HG02938 (cell line): Measurements from ENCODE around the gene CACNA2D3.

ENCODE experiments used
- ATAC-seq: cut with Tn5 transposase; IDR thresholded peaks from one replicate; pipeline ENCODE4 v1.9.1; 2021; ENCODE audit warnings: mild to moderate bottlenecking, moderate library complexity; ENCODE audit not compliant: unreplicated experiment

CACNA2D3 gene

DNA sequence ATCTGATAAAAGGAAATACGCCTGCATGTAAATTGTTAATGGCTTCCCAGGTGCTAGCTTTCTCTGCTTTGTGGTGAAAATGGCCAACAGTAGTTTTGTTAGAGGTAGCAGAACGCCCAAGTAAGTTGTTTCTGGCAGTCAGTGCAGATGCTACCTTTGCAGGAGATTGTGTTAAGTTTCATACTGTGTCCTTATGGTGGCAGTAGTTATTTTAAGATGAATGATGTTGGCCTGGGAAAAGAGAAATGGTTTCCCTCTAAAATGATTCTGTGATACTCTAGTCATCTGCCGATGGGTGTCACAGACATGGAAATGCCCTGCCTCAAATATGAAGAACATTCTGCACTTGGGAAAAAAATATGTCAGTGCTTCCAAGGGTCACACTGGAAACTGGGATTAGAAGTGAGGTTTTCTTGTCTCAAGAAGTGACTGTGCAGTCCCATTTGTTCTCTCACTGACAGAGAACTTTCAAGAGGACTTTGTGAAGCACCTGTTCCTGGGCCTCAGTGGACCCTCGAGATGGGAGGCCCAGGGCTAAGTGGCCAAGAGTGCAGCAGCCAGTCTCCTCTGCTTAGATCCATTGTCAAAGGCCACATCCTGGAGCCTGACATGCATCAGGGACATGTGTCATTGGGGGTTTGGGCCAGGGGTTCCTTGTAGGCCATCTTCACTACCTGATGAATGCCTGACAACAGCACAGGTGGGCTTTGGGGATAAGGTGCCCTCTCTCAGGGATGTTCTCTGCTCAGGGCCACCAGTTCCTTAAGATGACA, 393.3 kb downstream of the CACNA2D3 start:
- ATAC-seq, result no peak

DNA sequence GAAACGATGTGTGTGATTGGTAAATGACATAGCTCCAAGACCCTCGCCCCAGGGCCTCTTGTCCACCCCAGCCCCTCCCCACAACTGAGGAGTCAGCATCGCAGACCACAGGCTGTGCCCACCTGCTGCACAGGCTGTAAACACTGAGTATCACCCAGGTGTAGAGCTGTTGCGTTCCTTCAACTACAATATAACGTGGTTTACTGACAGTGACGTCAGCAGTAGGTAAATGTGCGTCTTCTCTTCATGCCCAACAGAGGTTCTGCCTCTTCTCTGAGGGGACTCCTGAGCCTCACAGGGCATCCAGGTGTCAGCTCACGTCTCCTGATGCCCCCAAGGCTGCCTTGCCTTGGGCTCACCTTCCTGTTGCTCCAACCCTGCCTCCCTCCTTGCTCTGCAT, 395.1 kb downstream of the CACNA2D3 start:
- ATAC-seq, result no peak

GRCh38 chr3:54518011-54518675, 395.8 kb downstream of the CACNA2D3 start:
- ATAC-seq, result no peak

- ATAC-seq, result no peak
Measured at GRCh38 chr3:54519493-54519892, 397.1 kb downstream of the CACNA2D3 start.

- no peak for ATAC-seq
Measured at GRCh38 chr3:54520060-54520459, 397.7 kb downstream of the CACNA2D3 start.

- no peak for ATAC-seq
Measured at GRCh38 chr3:54527521-54527920, 405.2 kb downstream of the CACNA2D3 start.

DNA sequence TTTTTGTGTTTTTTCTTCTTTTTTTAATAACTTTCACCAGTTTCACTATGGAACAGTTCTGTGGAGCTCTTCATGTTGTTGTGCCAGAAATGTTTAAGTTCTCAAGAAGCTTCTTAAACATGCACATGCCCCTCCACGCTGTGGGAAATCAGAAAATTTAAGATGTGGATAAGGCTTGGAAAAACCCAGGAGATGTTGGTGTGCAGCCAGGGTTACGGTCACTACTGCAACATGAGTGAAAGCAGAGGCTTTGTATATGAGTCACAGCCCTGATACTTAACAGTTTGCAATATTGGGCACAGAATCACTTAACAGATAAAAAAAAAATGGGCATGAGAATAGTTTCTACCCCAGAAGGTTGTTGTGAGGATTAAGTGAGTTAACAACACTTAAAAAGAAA, 405.6 kb downstream of the CACNA2D3 start:
- ATAC-seq, result no peak

DNA sequence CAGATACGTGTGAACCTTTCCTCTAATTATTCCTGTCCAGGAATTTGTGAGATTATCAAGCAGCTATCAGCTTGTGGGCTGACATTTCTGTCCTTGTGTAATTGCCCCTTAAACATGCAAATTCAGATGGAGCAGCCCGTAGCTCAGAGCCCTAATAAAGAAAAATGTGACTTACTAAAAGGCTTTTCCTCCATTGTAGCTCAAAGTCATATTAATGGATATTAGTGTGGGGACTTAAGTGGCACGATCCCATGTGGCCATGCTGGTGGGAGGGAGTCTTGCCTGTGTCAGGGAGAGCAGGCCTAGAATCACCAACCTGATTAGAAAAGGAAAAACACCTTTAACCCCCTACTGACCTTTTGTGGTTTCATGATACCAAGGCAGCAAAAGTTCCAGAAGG, 406.3 kb downstream of the CACNA2D3 start:
- ATAC-seq, result no peak

DNA sequence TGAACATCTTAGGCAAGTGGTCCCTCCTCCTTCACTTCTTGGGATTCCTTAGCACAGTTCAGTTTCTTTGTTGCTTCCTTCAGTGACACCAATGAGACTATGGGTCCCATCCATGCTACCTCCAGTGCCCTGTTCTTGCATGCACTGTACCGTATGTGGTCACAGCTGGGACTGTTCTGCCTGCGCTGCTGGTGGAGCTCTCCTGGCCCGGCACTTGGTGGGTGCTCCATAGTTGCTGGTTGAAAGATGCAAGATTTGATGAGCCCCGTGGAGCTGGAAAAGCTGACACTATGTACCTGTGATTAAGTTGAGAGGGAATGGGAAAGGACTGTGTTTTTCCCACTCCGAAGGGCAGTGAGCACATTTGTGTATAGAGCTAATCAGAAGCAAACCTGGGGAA, 407.7 kb downstream of the CACNA2D3 start:
- no peak for ATAC-seq

DNA sequence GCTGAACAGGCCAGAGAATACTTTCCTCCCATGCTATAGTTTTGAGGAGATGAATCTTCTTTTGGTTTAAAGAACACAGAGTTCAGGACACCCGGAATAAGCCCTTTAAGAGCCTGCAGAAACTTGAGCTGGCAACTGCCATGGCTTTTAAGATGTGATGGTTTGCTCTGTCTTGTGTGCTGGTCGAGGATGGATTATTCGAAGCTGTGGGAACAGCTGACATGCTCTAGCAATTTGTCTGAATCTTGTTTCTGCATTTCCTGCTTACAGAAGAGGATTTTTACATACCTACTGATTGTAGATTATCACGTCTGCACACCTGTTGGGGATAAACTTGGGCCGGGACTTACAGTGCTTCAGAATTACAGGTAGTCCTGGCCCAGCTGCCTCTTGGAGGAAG, 408.6 kb downstream of the CACNA2D3 start:
- ATAC-seq, result no peak

GRCh38 chr3:54531741-54532140, 409.4 kb downstream of the CACNA2D3 start:
- no peak for ATAC-seq

GRCh38 chr3:54533856-54534255, 411.5 kb downstream of the CACNA2D3 start:
- ATAC-seq, result no peak

- no peak for ATAC-seq
Measured at GRCh38 chr3:54535619-54536018, 413.3 kb downstream of the CACNA2D3 start.

GRCh38 chr3:54536450-54536849, 414.1 kb downstream of the CACNA2D3 start:
- no peak for ATAC-seq

- no peak for ATAC-seq
Measured at GRCh38 chr3:54537506-54537905, 415.2 kb downstream of the CACNA2D3 start.

- no peak for ATAC-seq
Measured at GRCh38 chr3:54538346-54538745, 416.0 kb downstream of the CACNA2D3 start.

GRCh38 chr3:54541369-54541768, 419.0 kb downstream of the CACNA2D3 start:
- no peak for ATAC-seq

GRCh38 chr3:54543446-54543845, 421.1 kb downstream of the CACNA2D3 start:
- no peak for ATAC-seq

GRCh38 chr3:54547051-54547450, 424.7 kb downstream of the CACNA2D3 start:
- ATAC-seq, result no peak

DNA sequence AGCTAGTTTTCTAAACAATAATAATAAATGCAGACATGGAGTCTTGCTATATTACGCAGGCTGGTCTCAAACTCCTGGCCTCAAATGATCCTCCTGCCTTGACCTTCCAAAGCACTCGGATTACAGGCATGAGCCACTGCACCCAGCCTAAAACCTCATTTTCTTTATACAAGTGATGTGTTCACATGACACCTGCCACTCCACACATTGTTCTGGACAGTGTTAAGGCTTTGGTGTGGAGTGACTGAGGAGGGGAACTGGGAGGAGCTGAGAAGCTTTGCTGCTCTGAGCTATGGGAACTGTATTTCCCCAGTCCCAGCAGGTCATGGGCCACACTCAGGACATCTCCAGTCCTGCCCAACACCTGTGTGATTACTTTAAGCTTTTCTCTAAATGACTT, 425.5 kb downstream of the CACNA2D3 start:
- no peak for ATAC-seq

DNA sequence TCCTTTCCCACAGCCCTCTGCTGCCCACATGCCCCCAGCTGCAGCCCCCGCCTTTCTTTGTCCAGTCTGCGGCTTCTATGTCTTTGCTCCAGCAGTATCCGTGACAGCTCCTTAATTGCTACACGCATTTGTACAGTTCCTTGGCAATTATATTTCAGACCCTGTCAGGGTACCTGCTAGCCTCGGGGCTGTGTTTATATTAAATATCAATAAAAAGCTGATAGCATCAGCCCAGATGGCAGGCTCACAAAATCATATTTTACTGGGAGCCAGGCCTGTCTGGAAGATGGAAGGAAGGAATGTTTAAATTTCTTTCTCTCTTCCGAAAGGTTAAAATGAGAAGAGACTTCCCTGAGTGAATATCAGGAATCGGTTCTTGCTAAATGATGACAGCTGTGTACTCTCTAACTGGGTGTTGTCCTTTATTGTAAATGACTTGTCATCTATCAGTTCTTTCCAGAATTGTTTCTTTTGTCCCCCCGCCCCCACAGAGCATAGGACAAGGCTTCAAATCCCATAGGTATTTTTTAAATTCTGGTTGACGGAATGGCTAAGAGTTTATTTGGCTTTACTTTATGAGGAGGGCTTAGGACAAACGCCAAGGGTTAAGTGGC, 427.4 kb downstream of the CACNA2D3 start:
- ATAC-seq, result no peak
